GM18520 (cell line): Measurements from ENCODE around the gene MTARC2.

Source experiments
- ATAC-seq: cut with Tn5 transposase; IDR thresholded peaks from one replicate; pipeline ENCODE4 v1.9.1; 2021; ENCODE audit not compliant: unreplicated experiment

The MTARC2 gene

DNA sequence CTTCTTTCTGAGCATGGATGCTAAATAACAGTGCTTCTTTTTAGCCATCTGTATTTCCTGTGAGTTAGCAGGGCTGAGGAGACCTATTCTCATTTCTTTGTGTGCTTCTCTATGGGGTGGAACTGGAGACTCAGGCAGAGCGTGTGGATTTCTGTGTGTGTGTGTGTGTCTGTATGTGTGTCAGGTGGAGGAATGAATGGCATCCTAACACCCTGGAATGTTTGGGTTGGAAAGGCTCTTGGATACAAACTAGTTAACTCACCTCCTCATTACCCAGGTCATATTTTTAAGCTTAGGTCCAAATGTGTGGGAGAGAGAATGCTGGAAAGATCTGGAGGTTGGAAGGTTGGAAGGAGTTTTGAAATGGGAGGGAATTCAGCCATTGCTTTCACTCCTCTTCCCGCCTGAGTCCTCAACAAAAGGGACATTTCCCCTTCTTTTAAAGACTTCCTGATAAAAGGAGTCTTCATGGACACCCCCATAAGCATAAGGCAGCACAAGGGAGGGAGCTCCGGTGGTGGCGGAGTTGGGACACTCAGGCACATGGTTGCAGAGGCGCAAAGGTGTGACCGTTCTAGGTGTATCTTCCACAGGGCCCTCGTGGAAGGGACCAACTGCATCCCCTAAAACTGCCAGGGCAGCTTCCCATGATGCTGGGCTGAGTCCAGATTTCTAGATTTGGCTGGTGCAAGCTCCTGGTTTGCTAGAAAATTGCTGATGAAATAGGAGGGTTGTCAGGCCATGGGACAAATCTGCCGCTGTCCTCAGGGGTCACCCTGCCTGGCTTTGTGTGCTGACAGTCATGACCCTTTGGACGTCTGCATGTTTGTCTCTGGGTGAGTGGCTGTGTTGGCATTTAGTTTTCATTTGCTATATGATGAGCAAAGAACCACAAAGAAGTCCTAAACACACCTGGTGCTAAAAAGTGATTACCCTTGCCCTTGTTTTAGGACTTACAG is 76.2 kb downstream of the MTARC2 start:
- ATAC-seq, result no peak

DNA sequence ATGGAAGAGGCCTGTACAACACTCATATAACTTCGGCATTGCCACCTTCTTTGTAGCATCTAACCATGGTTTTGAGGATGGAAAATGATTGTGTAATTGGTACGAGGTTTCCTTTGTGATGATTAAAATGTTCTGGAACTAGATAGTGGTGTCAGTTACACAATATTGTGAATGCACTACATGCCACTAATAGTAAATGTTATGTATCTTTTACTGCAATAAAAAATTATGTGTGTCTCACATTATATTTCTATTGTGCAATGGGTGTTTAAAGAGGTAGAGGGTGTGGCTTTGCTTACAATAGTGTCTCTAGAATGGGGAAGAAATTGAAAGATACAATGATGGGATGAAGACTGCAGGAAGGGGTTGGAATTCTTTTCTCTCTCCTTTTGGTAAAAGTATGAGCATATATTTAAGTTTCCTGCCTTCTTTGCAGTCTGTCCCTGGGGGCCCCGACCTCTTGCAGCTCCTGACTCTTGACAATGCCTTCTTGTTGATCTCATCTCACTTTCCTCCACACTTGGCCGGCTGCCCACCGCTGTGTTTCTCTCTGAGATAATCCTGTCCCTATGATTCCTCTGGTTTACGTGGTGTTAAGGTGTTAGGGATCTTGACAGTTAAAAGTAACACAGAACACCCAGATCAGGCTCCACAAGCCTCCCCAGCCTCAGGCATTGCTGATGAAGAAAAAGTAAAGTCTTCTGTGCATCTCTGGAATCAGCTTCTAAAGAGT is 77.9 kb downstream of the MTARC2 start:
- no peak for ATAC-seq

- no peak for ATAC-seq
These were observed 78.6 kb downstream of the MTARC2 start for GRCh38 chr1:220826729-220827128.

GRCh38 chr1:220827445-220828178 is 79.5 kb downstream of the MTARC2 start:
- ATAC-seq, result no peak

DNA sequence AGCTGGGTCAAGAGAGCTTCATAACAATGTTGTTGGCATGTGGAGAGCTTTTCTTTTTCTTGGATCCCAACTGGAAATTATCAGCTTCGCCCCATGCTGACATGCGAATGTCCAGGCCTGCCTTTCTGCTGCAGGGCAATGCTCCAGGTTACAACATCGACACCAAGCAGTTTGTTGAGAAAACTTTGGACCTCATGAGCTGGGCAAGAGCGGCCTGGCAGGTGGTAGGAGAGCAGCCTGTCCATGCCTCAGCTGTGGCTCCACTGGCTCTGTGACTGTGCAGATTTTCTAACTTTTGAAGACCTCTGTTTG is 80.0 kb downstream of the MTARC2 start:
- no peak for ATAC-seq

- no peak for ATAC-seq
These were observed 80.9 kb downstream of the MTARC2 start for GRCh38 chr1:220828950-220829586.

GRCh38 chr1:220833436-220833835 is 85.3 kb downstream of the MTARC2 start:
- no peak for ATAC-seq
